ENCODE results near the gene ELP5. TPM values are rescaled to one million over a fixed set of nuclear protein-coding genes. Genes with fewer than 3 reads are reported as not detected.
A peak's percentile ranks its signal among the peaks of the same experiment; 100 is the strongest.

ELP5 gene
- polyA plus RNA-seq, 1 of the 3 experiments (the other 2 are of a cell fraction) = 45.4 TPM

DNA sequence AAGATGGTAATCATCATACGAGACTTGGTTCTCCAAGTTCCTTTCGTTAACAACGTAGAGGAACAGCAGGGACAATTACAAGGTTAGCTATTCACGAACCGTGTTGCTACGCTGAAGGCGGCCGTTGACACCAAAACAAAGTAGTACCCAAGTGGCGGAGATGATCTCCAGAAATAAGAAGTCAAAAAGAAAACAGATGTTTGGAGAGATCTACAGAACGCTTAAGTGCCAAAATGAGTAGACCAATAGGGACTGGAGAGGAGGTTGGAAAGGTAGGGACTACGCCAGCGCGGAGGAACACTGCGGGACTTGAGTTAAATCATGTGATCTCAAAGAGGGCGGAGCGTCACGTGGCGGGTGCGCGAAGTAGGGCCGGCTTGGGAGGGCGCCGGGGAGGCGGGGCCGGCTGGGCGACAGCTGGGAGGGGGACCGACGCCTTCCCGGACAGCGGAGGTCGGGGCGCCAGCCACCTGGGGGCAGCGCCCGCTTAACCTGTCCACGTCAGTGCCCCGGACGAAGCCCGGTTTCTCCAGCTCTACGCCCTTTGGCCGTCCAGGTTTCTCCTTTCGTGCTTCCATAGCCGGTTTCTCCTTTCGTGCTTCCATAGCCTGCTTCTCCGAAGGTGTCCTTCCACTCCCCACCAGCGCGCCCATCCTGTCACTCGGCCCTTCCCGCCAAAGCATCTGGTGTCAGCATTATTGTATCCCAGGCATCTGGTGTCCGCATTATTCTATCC lies 9.1 kb upstream of the ELP5 start:
- POLR2A ChIA-PET = interaction anchor here (0.6 to 1.8 kb wide), 6 partner anchors 8 to 341 kb away, joined by 3 to 7 read pairs (median 6); partner anchors contain the start of genes CTDNEP1, DVL2, ELP5 and MPDU1
- Histone ChIP-seq H3K4me3 (ENCODE audit: low read depth in 2 of 2, low read length in 1 of 2) (peak overlapping the region; percentile 80 to 98), H3F3A (replicated peaks; ENCODE audit: insufficient read depth) (peaks cover 43% of the 10 kb centered on the region), H3K9me3 (no peaks in the 10 kb centered on the region), H3K4me2 (peak overlapping the region; percentile 79), H3K4me1 (ENCODE audit: control insufficient read depth in 1 of 2, insufficient read depth in 2 of 2, low read depth in 1 of 2, low read length in 1 of 2) (peaks cover 12 to 19% of the 10 kb centered on the region in 2 experiments; a peak in 3 of 4 replicates), H2AFZ (ENCODE audit: low read depth) (peak overlapping the region; percentile 54), H3K9me2 (no peaks in the 10 kb centered on the region), H3K79me2 (ENCODE audit: insufficient read depth) (peaks cover 57% of the 10 kb centered on the region), H4K20me1 (ENCODE audit: insufficient read depth) (no peaks in the 10 kb centered on the region), H3K36me3 (replicated peaks in 1 of 2; ENCODE audit: control insufficient read depth in 1 of 2, insufficient read depth in 2 of 2, low read length in 1 of 2) (peaks cover 31 to 44% of the 10 kb centered on the region in 2 experiments), H3K27ac (ENCODE audit: low read depth in 2 of 2, low read length in 1 of 2) (peak overlapping the region; percentile 88 to 99), H3K27me3 (ENCODE audit: insufficient read depth) (no peaks in the 10 kb centered on the region), H3K9ac (peak overlapping the region; percentile 97)
- CTCF ChIA-PET = interaction anchor here (0.6 to 5.6 kb wide), 9 partner anchors 9 to 318 kb away, joined by 3 to 35 read pairs (median 5); partner anchors contain the start of genes ACADVL, CTDNEP1, DLG4 and ELP5
- WGBS (ENCODE audit: low lambda C conversion rate) = 5% methylated on average over 23 of the region's 49 CpGs
- peak; percentile 94 for DNase-seq
- TF ChIP-seq, protein P1, sequence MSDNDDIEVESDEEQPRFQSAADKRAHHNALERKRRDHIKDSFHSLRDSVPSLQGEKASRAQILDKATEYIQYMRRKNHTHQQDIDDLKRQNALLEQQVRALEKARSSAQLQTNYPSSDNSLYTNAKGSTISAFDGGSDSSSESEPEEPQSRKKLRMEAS (IDR thresholded peaks at IDR 0.05; ENCODE audit: low read depth) = peak; percentile 89
- TF ChIP-seq SIN3A (IDR thresholded peaks at IDR 0.05; ENCODE audit: borderline replicate concordance, low read depth, low read length) (peak; percentile 96), EP300 (IDR thresholded peaks at IDR 0.05; ENCODE audit: borderline replicate concordance in 1 of 2, low read depth in 1 of 2, low read length in 1 of 2) (peak in 1 of 2 experiments; percentile 24; a peak in 1 of 4 replicates), FOXM1 (IDR thresholded peaks at IDR 0.05; ENCODE audit: low read depth) (no peak), POLR2AphosphoS5 (IDR thresholded peaks at IDR 0.05; ENCODE audit: low read depth, low read length) (peak; percentile 79; the same call in 1 of the 2 replicates), YY1 (IDR thresholded peaks at IDR 0.05; ENCODE audit: low read depth) (peak; percentile 66; the same call in 1 of the 2 replicates), CHD2 (IDR thresholded peaks at IDR 0.05; ENCODE audit: low read length, partially characterized antibody) (peak; percentile 97), ELF1 (IDR thresholded peaks at IDR 0.05) (peak; percentile 85), TCF12 (IDR thresholded peaks at IDR 0.05) (0 out of 2 replicates have a peak, but pooled peaks have one; percentile 6), CTCF (IDR thresholded peaks at IDR 0.05) (no peak), SMC3 (IDR thresholded peaks at IDR 0.05; ENCODE audit: low read depth, low read length) (0 out of 2 replicates have a peak, but pooled peaks have one; percentile 5), GABPA (IDR thresholded peaks at IDR 0.05; ENCODE audit: low read depth) (peak; percentile 40; the same call in 1 of the 2 replicates), JUND (IDR thresholded peaks at IDR 0.05) (peak; percentile 52), REST (IDR thresholded peaks at IDR 0.05; ENCODE audit: low read depth, low read length) (0 out of 2 replicates have a peak, but pooled peaks have one; percentile 22), NFIC (IDR thresholded peaks at IDR 0.05; ENCODE audit: borderline replicate concordance) (no peak; the same call in 1 of the 2 replicates), TAF1 (IDR thresholded peaks at IDR 0.05; ENCODE audit: borderline replicate concordance, low read depth, low read length) (peak; percentile 62), MXI1 (IDR thresholded peaks at IDR 0.05; ENCODE audit: low read depth, low read length) (peak; percentile 78; the same call in 1 of the 2 replicates)
- TF ChIP-seq, protein P2, sequence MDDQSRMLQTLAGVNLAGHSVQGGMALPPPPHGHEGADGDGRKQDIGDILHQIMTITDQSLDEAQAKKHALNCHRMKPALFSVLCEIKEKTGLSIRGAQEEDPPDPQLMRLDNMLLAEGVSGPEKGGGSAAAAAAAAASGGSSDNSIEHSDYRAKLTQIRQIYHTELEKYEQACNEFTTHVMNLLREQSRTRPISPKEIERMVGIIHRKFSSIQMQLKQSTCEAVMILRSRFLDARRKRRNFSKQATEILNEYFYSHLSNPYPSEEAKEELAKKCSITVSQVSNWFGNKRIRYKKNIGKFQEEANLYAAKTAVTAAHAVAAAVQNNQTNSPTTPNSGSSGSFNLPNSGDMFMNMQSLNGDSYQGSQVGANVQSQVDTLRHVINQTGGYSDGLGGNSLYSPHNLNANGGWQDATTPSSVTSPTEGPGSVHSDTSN (IDR thresholded peaks at IDR 0.05) = peak; percentile 89
- TF ChIP-seq, protein P3, sequence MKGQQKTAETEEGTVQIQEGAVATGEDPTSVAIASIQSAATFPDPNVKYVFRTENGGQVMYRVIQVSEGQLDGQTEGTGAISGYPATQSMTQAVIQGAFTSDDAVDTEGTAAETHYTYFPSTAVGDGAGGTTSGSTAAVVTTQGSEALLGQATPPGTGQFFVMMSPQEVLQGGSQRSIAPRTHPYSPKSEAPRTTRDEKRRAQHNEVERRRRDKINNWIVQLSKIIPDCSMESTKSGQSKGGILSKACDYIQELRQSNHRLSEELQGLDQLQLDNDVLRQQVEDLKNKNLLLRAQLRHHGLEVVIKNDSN (IDR thresholded peaks at IDR 0.05; ENCODE audit: borderline replicate concordance, low read depth) = peak; percentile 99
- TF ChIP-seq, protein P4, sequence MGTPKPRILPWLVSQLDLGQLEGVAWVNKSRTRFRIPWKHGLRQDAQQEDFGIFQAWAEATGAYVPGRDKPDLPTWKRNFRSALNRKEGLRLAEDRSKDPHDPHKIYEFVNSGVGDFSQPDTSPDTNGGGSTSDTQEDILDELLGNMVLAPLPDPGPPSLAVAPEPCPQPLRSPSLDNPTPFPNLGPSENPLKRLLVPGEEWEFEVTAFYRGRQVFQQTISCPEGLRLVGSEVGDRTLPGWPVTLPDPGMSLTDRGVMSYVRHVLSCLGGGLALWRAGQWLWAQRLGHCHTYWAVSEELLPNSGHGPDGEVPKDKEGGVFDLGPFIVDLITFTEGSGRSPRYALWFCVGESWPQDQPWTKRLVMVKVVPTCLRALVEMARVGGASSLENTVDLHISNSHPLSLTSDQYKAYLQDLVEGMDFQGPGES (IDR thresholded peaks at IDR 0.05; ENCODE audit: low read depth, low read length) = no peak
- TF ChIP-seq, protein P5, sequence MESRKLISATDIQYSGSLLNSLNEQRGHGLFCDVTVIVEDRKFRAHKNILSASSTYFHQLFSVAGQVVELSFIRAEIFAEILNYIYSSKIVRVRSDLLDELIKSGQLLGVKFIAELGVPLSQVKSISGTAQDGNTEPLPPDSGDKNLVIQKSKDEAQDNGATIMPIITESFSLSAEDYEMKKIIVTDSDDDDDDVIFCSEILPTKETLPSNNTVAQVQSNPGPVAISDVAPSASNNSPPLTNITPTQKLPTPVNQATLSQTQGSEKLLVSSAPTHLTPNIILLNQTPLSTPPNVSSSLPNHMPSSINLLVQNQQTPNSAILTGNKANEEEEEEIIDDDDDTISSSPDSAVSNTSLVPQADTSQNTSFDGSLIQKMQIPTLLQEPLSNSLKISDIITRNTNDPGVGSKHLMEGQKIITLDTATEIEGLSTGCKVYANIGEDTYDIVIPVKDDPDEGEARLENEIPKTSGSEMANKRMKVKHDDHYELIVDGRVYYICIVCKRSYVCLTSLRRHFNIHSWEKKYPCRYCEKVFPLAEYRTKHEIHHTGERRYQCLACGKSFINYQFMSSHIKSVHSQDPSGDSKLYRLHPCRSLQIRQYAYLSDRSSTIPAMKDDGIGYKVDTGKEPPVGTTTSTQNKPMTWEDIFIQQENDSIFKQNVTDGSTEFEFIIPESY (IDR thresholded peaks at IDR 0.05; ENCODE audit: borderline replicate concordance, low read depth) = peak; percentile 78

Measured in SK-N-SH (cell line).